ENCODE data around the gene ABLIM2. TPM values are rescaled to one million over a fixed set of nuclear protein-coding genes. Genes with fewer than 3 reads are reported as not detected.

Gene ABLIM2
- total and polyA plus RNA-seq, 2 of the 13 experiments (the other 11 are each of a cell fraction or from before 2014, with no cell fraction given), result 0.20 to 0.37 TPM

GRCh38 chr4:7971881-7972500, 186.6 kb downstream of the ABLIM2 start (continued):
- peak; percentile 43 for TF ChIP-seq ZNF687 (CRISPR knock-in tag; IDR thresholded peaks at IDR 0.05)
- TF ChIP-seq ZNF646 (CRISPR knock-in tag; IDR thresholded peaks at IDR 0.05), result 0 out of 2 replicates have a peak, but pooled peaks have one; percentile 26
- TF ChIP-seq MEF2D (CRISPR knock-in tag; IDR thresholded peaks at IDR 0.05), result no peak
- no peak for TF ChIP-seq SMYD3 (CRISPR knock-in tag; IDR thresholded peaks at IDR 0.05)
- peak; percentile 57; the same call in 1 of the 2 replicates for TF ChIP-seq ZBTB21 (CRISPR knock-in tag; IDR thresholded peaks at IDR 0.05)

All from HepG2 (cell line).